Measurements from ENCODE around the gene NFIA.
"Not testable (repeated sequence)": the region's sequence is repeated elsewhere in the genome, so short reads cannot be mapped to it uniquely, and the experiment has no call there.

NFIA gene

GRCh38 chr1:61061601-61062000, 20.8 kb upstream of the NFIA start:
- not testable (repeated sequence) for DNase-seq

- no peak for DNase-seq
These were observed 17.7 kb upstream of the NFIA start for GRCh38 chr1:61064673-61065072.

- no peak for DNase-seq
These were observed 14.8 kb upstream of the NFIA start for GRCh38 chr1:61067446-61068019.

- DNase-seq = no peak
These were observed 12.3 kb upstream of the NFIA start for GRCh38 chr1:61070054-61070453.

GRCh38 chr1:61071205-61072130, 10.9 kb upstream of the NFIA start:
- no peak for DNase-seq

GRCh38 chr1:61073871-61074270, 8.5 kb upstream of the NFIA start:
- DNase-seq = no peak

GRCh38 chr1:61075833-61076232, 6.5 kb upstream of the NFIA start:
- DNase-seq = not testable (repeated sequence)

DNA sequence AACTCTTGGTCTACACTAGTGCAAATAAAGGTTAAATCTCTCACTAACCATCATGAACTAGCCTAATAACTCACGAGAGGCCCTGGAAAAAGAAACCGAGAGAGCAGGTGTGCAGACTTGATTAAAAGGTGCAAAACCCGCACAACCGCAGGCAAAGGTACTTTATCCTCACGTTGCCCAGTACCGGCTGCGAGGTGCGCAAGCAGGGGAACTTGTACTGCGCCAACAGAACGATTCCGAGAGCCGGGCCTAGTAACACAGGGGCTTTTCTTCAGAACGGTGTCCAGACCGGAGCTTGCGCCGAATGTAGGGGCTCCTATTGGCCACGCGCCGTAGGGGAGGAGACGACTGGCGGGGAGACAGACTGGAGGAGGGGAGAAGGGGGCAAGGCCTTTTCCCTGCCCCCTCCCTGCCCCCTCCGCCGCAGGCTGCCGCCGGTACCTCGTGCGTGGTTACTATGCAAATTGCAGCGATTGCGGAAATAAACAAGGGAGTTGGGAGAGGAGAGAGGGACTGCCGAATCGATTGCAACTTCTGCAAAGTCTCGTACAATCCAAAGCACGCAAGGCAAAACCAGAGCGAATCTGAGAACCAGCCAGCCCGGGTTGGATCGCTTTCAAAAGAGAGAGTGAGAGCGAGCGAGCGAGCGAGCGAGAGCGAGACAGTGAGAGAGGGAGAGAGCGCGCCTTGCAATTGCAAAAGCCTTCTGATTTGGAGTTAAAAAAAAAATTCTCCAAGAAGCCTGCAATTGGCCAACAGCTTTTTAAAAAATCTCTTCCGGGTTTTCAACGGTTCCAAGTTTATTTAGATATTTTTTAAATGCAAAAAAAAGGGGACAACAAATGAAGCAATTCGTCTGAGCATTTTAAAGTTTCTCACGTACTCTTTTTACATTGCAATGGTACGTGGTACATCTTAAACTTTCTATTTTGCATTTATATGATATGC, 5.4 kb upstream of the NFIA start:
- peak; percentile 70 to 74 for DNase-seq

GRCh38 chr1:61077676-61078541, 4.5 kb upstream of the NFIA start:
- DNase-seq = peak; percentile 89 to 90

- no peak for DNase-seq
These were observed 3.6 kb upstream of the NFIA start for GRCh38 chr1:61078618-61079295.

DNA sequence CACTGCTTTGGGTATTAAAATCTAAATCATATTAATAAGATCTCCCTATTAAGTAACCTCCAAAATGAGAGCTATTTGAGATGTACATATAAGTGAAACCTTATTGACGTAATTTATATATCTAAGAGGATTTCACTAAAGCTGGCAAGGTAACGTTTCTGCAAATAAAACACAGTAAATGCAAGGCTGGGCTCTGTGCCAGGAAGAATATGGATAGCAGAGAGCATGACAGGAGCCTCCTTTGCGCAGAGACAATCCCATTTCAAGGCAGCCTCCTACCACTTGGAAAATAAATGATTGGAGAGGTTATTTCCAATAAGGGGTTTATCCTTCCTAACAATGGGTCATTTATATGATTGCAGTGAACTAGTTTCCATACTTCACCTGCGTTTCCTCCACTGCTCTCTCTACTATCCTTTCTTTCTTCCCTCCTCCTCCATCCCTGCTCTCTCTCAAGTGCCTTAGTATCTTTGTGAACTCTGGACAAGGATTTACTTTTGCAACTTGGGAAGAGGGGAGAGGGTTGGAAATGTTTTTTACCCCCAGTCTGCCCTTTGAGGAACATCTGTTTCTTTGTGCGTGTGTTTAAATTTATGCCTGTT, 3.0 kb upstream of the NFIA start:
- DNase-seq = no peak

- peak in 1 of 2 donors; percentile 7 for DNase-seq
These were observed 2.4 kb upstream of the NFIA start for GRCh38 chr1:61079898-61080336.

DNA sequence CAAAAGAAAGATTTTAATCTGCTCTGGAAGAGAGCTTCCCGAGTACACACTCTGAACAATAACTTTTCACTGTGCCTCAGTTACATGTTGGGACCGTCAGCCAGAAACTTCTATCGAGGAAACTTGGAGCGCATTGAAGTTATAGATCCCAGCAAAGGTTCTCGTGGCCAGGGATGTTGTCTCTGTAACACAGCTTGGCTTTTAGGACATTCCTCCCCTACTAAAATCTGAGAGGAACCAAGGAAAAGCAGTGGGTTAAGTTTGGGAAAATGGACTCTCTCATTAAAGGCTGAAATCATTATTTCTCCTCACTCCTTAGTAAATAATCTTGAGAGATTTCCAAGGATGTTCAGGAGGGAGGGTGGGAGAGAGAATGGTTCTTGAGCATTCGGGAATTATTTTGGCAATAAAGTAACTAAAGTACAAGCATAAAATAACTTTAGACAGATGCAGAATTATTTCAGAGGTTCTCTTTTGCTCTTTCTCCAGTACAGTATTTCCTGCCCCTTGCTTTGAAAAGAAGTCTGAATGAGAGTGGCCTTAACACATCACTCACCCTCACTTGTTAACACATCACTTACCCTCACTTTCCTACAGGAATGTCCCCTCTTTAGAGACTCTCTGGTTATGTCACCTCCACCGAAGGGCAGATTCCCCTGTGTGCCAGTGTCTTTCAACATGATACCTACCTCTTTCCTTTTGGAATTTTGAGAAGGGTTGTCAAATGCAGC, 1.8 kb upstream of the NFIA start:
- no peak for DNase-seq

GRCh38 chr1:61081144-61081685, 1.1 kb upstream of the NFIA start:
- no peak for DNase-seq

- DNase-seq = peak; percentile 65 to 71
These were observed 563 bp upstream of the NFIA start for GRCh38 chr1:61081686-61082310.

DNA sequence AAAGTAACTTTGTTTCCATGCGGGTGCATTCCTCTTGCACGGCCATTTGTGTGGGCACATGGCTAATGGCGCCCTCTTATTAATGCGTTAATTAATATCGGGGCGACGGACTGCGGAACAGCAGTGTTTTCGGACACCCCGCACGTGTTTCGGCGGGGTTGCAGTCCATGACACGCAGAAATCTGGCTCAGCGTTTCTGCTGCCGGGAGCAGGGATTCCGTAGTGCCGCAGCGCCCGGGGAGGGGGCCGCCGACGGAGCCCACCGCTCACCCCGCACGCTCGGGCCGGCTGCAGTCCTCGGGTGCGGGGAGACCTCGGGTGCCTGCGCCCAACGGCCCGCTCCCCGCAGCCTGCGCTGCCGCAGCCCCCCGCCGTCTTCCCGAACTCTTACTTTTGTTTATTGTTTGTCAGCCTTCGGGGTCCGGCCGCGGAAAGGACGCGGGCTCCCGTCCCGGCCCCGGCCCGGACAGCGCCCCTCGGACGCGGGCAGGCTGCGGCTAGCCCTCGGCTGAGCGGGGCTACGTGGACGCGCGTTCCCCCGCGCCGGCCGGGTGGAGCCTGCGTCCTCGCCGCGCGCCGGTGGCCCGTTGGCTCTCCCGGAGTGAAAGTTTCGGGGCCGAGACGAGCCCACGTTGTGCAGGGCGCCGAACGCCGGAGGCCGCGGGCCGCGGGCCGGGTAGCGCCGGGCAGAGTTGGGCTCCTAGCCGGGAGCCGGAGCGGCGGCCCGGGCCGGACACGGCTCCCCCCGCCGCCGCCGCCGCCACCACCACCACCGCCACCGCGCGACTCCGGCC, 849 bp downstream of the NFIA start:
- peak in 1 of 2 donors; percentile 21 for DNase-seq

- DNase-seq = no peak
These were observed 1.6 kb downstream of the NFIA start for GRCh38 chr1:61083807-61084440.

GRCh38 chr1:61084491-61085031, 2.2 kb downstream of the NFIA start:
- no peak for DNase-seq

Data from stimulated activated CD4-positive, alpha-beta T cell treated with anti-CD3 and anti-CD28 coated beads, Interleukin-2, amount 100 ng/mL, for 24 hours (primary cell).